Stimulated activated CD8-positive, alpha-beta memory T cell treated with anti-CD3 and anti-CD28 coated beads, Interleukin-12 subunit alpha, Interleukin-12 subunit beta, amount 100 ng/mL, for 1 hour (primary cell): ENCODE data around the gene POLR3H.

Experiments used
- DNase-seq: peaks from one replicate; pipeline ENCODE4 v3.0.0-alpha.2; 2020; ENCODE audit warnings: low read depth

POLR3H gene

DNA sequence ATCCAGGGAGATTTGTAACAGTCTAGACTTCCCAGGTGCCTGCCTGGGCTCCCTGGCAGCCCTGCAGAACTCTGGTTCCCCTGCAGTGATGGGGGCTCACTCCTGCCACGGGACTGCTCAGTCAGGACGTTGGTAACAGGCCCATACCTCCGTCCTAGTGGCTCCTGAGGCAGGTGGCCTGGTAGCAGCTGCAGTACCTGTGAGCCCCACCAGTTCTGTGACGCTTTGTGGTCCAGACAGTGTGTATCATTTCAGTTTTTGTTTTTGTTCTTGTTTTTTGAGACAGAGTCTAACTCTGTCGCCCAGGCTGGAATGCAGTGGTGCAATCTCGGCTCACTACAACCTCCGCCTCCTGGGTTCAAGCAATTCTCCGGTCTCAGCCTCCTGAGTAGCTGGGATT is 27.8 kb downstream of the POLR3H start:
- DNase-seq = no peak

DNA sequence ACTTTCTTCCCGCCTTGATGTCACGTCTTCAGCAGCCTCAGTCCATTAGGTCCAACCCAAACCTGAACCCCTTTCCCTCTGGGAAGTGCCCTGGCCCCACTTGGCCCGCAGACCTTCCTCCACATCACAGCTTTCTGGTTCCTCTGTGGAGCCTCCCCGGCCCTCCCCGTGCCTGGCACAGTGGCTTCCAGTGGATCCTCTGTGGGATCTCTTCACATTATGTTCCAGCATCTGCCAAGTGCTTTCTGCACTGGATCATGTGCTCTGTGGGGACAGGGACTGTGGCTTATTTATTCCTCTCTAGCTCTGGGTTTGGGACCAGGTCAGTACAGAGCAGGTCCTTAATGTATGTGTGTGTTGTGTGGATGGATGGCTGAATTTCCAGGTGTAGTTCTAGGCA is 30.9 kb downstream of the POLR3H start:
- DNase-seq = no peak

DNA sequence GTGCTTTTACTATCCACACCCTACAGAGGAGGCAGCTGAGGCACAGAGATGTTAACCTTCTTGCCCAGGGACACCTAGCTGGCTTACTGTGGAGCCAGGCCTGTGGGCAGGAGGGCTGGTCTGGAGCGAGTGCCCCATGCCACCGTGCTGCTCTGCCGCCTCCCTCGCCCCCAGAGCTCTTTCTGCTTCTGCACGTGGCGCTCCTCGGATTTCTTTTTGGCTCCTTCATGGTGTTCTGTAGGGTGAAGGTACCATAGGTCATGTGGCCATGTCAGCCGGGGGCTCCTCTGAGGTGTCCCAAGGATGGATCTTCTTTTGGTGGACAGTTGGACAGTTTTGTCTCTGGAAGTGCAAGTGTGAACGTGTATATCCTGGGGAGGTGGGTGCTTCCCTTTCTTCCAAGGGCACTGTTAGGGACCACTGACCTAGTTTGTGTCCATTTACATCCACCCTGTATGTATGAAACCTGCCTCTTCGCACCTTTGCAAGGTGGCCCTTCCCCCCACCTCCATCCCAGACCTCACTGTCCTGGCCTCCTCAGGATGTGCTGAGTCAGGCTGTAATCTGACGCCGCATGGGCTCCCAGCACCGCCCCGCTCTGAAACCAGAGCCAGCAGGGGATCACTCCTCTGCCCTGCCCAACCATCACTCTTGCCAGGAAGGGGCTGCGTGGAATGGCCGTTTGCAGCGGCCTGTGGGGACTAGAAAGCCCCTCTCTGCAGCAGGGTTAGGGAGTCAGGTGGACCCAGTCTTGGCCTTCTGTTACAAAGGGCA is 31.7 kb downstream of the POLR3H start:
- DNase-seq = no peak

DNA sequence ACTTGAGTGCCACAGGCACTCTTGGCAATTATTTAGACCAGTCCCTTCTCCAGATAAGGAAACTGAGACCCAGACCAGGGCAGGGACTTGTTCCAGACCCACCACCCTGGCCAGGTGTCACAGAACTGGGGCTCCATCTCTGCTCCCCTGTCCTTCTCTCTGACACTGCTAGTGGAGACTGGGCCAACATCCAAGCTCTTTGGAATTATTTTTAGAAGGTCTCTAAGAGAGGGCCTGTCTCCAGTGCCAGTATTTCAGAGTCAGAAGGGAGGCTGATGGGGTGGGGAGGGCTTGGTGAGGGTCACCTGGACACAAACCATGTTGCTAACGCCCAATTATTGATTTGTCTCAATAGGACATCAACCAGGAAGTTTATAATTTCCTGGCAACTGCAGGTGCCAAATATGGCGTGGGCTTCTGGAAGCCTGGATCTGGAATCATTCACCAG is 32.7 kb downstream of the POLR3H start:
- no peak for DNase-seq

DNA sequence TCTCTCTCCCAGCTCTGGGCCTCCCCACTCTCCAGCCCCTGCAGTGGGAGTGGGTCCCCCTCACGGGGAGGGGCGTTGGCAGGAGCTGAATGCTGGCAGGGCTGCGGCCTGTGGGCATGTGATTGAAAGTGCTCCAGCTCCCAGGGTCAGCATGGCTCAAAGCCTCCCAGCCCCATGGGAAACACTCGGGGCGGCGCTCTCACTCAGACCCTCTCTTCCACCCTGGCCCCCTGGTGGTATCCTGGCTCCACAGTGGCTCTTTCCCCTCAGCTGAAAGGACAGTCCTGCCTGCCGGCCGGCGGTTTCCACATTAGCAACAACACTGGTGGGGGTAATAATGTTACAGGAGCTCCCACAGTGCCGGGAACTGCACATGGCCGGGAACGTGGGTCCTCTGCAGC is 35.5 kb downstream of the POLR3H start:
- DNase-seq = no peak

DNA sequence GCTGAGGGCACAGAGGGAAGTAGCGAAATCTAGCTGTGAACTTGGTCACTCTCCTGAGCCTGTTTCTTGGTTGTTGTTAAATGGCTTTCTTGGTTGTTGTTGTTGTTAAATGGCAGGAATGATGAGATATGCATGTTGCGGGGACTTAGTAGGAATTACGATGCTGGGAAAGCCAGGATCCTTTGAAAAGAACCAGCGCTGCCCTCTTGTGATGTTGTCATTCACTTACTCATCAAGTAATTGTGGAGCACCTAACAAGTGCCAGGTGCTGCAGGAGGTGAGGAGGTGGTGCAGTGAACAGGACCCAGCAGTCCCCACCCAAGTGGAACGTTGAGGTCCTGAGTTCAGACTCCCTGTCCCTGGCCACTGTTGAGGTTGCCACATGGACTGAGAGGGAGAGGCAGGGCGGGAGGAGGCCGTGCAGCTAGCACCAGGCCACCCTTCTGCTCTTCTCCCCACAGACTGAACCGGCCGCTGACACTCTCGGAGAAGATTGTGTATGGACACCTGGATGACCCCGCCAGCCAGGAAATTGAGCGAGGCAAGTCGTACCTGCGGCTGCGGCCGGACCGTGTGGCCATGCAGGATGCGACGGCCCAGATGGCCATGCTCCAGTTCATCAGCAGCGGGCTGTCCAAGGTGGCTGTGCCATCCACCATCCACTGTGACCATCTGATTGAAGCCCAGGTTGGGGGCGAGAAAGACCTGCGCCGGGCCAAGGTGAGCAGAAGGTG is 36.8 kb downstream of the POLR3H start:
- no peak for DNase-seq

DNA sequence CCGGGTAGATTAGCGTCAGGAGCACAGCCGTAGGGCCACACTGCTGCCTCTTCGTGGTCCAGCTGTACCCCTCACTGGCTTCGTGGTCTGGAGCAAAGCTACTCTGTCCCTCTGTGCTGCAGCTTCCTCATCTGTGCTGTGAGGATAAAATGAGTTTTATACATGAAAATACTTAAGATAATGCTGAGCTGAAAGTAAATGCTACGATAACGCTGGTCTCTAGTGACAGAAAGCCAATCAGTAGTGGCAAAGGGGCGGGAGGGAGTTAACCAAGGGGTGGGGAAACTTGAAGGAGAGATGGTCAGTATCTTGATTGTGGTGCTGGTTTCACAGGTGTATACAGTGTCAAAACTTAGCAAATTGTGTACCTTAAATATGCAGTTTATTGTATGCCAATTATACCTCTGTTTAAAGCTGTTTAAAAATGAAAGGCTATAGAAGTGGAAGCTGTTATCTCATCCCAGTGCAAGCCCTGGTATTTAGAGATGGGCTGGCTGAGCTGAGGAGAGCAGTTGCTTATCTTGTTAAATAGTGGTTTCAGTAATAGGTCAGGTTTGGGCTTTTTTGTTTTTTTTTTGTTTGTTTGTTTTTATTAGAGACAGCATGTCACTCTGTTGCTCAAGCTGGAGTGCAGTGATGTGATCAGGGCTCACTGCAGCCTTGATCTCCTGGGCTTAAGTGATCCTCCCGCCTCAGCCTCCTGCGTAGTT is 38.6 kb downstream of the POLR3H start:
- no peak for DNase-seq

DNA sequence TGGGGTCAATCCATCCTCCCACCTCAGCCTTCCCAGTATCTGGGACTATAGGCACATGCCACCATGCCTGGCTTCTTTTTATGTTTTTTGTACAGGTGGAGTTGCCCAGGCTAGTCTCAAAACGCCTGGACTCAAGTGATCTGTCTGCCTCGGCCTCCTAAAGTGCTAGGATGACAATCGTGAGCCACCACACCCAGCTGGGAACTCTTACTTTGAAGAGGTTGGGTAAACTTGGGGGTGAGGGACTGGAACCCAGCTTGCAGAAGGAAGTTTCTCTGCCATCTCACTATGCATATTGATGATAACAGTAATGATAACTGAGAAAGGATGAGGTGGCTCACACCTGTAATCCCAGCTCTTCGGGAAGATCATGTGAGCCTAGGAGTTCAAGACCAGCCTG is 39.5 kb downstream of the POLR3H start:
- no peak for DNase-seq

DNA sequence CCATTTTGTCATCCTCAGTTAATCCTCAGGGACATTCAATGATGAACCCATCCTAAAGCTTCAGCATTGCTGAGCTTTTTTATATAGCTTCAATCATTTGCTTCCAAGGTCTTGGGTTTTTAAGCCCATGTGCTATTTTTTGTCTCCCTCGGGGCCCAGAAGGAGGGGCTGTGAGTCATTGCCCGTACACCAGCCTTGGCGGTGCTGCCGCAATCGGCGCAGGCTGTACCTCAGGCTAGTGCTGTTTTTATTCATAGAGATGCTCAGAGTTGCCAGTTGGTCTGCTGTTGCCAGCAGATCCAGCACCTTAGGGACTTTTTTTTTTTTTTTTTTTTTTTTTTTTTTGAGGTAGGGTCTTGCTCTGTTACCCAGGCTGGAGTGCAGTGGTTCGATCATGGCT is 39.9 kb downstream of the POLR3H start:
- no peak for DNase-seq

DNA sequence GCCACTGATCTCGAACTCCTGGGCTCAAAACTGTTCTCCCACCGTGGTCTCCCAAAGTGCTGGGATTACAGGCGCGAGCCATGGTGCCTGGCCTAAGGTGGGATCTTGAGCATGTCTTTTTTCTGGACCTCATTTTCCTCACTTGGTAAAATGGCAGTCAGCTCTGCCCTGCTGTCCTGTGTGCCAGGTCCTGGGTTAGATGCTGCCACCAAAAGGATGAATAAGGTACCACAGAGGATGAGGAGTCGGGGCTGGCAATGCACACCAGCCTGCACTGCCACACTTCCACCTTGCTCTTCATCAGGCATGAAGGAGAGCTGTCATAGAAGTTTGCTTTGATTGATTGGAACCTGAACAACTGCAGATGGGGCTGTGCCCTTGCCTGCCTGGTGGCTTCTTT is 43.1 kb downstream of the POLR3H start:
- no peak for DNase-seq

DNA sequence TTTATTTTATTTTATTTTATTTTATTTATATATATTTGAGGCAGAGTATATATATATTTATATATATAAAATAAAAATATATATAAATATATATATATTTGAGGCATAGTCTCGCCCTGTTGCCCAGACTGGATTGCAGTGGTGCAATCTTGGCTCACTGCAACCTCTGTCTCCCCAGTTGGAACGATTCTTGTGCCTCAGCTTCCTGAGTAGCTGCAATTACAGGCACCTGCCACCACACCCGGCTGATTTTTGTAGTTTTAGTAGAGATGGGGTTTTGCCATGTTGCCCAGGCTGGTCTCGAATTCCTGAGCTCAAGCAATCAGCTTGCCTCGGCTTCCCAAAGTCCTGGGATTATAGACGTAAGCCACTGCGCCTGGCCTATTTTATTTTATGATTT is 44.0 kb downstream of the POLR3H start:
- no peak for DNase-seq

DNA sequence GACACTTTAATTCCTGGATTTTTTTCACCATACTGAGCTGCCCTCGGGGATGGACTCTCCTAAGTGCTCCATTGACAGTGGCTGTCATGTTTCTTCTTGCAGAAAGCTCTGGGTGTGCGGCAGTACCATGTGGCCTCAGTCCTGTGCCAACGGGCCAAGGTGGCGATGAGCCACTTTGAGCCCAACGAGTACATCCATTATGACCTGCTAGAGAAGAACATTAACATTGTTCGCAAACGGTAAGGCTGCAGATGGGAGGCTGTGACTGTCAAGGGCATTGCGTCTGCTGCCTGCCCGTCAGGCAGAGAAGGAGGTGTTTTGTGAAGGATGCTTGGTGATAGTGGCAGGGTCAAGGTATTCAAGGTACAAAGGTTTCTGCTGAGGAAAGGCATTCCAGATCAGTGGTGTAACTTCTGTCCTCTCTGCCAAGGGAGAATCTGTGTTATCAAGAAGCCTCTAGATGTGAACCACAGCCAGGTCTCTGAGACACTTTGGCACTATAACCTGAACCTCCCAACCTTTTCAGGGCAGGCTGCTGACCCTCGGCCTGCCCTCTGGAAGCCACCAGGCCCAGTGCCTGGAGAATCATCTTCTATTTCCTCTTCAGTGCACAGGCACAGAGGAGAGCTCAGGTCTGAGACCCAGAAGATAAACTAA is 44.5 kb downstream of the POLR3H start:
- DNase-seq = no peak

DNA sequence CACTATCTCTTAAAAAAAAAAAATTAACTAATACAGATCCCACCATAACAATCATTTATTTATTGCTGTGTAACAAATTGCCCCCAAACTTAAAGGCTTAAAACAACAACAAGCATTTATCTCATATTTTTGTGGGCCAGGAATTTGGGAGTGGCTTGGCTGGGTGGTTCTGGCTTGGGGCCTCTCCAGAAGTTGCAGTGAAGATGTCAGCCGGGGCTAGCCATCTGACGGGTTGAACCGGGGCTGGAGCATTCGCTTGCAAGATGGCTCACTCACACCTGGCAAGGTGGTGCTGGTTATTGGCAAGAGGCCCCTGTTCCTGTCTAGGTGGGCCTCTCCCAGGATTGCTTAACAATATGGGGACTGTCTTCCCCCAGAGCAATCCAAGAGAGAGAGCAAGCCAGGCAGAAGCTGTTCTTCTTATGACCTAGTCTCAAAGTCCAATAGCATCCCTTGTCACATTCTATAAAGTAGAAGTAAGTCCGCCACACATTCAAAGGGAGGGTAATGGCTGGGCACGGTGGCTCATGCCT is 45.9 kb downstream of the POLR3H start:
- no peak for DNase-seq

DNA sequence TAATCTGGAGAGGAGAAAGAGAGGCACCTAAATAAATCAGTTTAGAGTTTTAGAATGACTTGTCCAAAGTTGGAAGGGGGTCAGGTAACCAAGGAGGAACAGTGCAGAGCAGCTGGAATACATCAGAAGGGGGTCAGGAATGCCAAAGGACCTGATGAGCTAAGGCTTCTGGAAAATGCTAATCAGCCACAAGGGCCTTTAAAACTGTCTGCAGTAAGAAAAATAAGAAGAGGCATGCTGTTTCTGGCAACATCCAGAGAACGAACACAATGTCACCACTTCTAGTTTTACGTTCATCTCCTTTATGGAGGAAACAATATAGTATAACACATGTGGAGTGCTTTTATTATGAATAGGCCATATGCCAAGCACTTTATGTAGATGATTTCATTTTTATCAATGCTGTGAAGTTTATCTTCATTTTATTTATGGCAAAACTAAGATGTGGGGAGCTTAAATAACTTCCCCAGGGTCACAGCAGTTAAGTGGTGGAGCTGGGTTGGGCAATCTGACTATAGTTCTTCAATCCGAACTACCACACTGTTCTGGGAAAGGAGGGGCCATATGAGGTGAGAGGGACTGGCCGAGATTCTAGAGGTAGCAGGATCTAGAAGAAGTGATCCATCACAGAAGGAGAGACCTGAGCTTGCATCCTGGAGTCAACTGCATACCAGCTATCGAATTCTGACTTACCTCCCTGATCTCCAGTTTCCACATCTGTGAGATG is 52.7 kb downstream of the POLR3H start:
- DNase-seq = no peak

DNA sequence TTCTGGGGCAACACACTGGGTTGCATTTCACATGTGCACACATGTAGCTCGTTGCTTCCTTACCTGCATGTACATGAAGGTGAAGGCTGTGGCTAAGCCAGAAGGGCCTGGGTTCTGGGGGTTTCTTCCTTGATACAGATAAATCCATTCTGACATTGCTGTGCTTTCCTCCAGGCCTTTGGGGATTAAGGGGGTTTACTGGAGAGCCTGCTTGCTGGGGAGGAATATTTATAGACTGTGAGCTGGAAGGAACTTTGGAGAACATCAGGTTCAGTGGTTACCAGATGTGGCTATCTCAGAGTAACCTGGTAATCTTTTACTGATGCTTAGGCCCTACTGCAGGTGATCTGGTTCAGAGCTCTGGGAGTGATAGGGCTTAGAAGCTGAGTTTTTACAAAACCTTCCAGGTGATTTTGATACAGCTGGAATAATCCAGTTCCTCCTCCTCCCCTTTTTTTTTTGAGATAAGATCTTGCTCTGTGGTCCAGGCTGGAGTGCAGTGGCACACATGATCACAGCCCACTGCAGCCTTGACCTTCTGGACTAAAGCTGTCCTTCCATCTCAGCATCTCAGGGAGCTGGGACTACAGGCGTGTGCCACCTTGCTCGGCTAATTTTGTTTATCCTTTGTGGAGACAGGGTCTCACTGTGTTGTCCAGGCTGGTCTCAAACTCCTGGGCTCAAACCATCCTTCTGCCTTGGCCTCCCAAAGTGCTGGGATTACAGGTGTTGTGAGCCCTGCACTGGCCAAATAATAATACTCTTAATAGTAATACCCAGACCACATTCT is 55.5 kb downstream of the POLR3H start:
- DNase-seq = no peak

DNA sequence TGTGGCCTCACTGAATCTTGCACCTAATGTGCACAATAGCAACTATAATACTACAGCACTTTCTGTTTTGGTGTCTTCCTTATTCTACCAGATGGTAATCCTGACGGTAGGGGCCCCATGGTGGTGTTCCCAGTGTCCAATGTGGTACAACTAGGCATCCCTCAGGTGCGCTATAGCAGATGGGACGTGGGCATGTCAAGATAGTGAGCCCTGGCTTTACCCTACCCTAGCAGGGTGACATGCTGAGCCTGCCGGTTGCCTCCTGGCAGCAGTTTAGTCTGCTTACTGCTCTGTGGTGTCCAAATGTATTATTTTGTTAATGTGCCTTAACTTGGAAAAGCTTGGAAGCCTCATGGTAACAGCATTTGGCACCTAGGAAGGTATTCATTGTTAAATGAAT is 56.2 kb downstream of the POLR3H start:
- DNase-seq = no peak

DNA sequence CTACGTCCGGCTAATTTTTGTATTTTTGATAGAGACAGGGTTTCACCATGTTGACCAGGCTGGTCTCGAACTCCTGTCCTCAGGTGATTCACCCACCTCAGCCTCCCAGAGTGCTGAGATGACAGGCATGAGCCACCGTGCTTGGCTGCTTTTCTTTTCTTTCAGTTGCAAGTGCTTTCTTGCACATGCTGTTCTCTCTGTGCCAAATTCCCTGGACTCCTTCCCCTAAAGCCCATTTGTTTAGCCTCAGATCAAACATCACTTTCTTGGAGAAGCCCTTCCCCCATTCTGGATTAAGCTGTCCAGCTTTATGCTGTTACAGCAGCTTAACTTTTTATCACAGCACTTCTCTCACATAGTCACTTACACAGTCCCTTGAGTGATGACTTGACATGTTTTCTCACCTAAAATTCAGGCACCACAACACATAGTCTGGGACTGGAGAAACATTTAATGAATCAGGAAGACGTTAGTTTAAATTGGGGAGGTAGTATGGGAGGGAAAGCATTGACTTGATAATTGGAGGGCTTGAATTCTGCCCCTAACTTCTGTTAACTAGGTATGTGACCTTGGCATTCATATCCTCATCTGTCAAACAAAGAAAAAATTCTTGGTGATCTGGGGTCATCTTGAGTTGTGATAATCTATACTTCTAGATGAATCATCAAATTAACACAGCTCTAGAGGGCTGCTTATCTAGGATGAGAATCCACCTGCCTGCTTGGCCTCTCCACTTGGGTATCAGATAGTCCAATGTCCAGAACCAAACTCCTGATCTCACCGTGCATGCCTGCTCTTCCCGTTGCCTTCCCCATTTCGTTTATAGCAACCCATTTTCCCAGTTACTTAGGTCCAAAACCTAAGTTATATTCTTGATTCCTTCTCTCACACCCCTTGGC is 57.0 kb downstream of the POLR3H start:
- DNase-seq = no peak

DNA sequence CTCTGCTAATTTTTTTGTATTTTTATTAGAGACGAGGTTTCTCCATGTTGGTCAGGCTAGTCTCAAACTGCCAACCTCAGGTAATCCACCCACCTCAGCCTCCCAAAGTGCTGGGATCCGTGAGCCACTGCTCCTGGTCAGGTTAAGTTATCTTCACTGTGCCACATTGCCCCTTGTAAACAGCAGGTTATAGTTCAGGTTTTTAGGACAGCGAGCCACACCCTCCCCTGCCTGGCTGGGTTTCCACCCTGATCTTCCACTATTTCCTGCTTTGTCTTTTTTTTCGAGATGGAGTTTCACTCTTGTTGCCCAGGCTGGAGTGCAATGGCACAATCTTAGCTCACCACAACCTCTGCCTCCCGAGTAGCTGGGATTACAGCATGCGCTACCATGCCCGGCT is 59.2 kb downstream of the POLR3H start:
- DNase-seq = no peak

DNA sequence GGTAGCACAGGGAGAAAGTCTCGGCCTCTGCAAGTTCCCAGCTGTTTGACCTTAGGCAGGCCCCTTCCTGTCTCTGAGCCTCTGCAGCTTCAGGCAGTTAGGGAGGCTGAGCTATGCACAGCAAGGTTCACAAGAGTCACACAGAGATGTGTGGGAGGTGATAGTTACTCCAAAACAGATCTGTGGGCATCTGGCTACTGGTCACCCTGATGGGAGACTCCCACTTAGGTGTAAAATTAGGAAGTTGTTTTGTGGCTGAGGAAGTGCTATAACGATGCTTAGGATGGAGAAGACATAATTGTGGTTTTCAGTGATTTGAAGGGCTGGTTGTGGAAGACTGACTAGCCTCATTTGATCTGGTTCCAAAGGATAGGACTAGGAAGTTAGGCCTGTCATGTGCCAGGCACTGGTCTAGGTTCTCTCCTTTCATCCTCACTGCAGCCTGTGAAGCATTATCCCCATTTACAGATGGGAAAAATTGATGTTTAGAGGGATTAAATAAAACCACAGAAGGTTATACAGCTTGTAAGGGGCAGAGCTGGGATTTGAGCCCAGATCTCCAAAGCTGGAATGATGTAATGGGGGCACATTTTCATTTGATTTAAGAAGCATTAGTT is 61.8 kb downstream of the POLR3H start:
- no peak for DNase-seq
